Activated CD4-positive, alpha-beta T cell treated with anti-CD3 and anti-CD28 coated beads for 36 hours (primary cell): ENCODE results near the gene RHOT2. TPM values are rescaled to one million over a fixed set of nuclear protein-coding genes. Genes with fewer than 3 reads are reported as not detected.

Source experiments
- ATAC-seq: fragments of 200-7000 bp; cut with Tn5 transposase; one replicate; pipeline ENCODE4 v1.10.0; 2021; ENCODE audit warnings: mild to moderate bottlenecking, moderate library complexity
- CTCF ChIA-PET: fragments of 350-600 bp; sonication (Branson Sonifier 250); formaldehyde crosslinking; loops from one replicate; lab custom pipeline; 2021; ENCODE audit warnings: antibody characterized with exemption; lab: Charles Lee
- POLR2A ChIA-PET: fragments of 350-600 bp; sonication (Branson Sonifier 250); formaldehyde crosslinking; loops from one replicate; lab custom pipeline; 2021; ENCODE audit warnings: antibody characterized with exemption, inconsistent platforms; lab: Charles Lee
- DNase-seq: peaks from one replicate; pipeline ENCODE4 v3.0.0-alpha.2; 2020
- H3K27ac Mint-ChIP-seq: one replicate; pipeline ENCODE4 v1.8.0; 2021; ENCODE audit warnings: mixed read lengths
- H3K27me3 Mint-ChIP-seq: one replicate; pipeline ENCODE4 v1.8.0; 2021; ENCODE audit warnings: mixed read lengths
- H3K36me3 Mint-ChIP-seq: one replicate; pipeline ENCODE4 v1.8.0; 2021; ENCODE audit warnings: low read depth, mixed read lengths
- H3K4me1 Mint-ChIP-seq: one replicate; pipeline ENCODE4 v1.8.0; 2021; ENCODE audit warnings: mixed read lengths
- H3K4me3 Mint-ChIP-seq: one replicate; pipeline ENCODE4 v1.8.0; 2021; ENCODE audit warnings: mild to moderate bottlenecking, moderate library complexity, mixed read lengths
- H3K9me3 Mint-ChIP-seq: one replicate; pipeline ENCODE4 v1.8.0; 2021; ENCODE audit warnings: low read depth, mixed read lengths
- intact Hi-C, 2 experiments: fragments of 100-400 bp; cut with DNase I in 1 of 2; cut with micrococcal nuclease in 1 of 2; formaldehyde crosslinking; loops; one replicate each; pipeline versions ENCODE4 v1.14.2 to v1.15.1; 2022 to 2024; cut with DNase I, micrococcal nuclease
- total RNA-seq, 2 experiments: library from RNA; stranded (reverse); gene quantifications; one replicate each; pipeline ENCODE4 v1.2.3, GENCODE V29; 2021

RHOT2 gene
- total RNA-seq, 2 experiments from 2014 or later: 123 to 130 TPM

DNA sequence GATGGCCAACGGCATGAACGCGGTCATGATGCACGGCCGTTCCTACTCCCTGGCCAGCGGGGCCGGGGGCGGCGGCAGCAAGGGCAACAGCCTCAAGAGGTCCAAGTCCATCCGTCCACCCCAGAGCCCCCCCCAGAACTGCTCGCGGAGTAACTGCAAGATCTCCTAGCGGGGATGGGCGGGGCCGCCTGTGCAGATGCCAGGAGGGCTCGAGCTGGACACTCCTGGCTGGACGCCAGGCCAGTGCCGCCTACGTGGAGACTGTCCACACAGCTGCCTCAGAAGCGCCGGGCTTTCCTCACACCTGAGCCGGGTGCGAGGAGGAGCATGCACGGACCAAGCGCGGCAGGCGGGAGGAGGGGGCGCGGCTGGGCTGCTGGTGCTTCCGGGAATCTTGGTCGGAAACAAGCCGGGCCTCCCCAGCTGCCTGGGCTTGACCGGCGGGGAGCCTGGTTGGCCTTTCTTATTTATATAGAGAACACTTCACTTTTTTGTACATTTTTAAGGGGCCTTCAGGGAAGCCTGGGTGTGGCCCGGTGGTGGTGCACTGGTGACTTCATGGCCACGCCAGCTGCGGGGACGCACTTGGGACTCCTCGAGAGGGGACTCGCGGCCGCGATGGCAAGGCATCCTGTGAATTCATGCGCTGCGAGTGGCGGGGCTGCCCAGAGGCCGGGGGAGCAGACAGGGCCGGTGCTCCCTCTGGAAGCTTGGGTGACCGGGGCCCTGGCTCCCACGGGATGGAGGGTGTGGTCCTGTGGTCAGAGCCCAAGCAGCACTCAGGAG lies 40.3 kb upstream of the RHOT2 start:
- Mint-ChIP-seq H3K27me3 (no peaks in the 10 kb centered on the region), H3K27ac (no peak overlapping the region), H3K4me3 (no peak overlapping the region), H3K4me1 (no peaks in the 10 kb centered on the region), H3K36me3 (peaks cover 2% of the 10 kb centered on the region), H3K9me3 (no peaks in the 10 kb centered on the region)
- POLR2A ChIA-PET: no interaction called here
- intact Hi-C loops: no loop called here
- no peak for ATAC-seq
- CTCF ChIA-PET: interaction anchor here (0.5 kb wide), 1 partner anchor 47 kb away, joined by 3 read pairs; no protein-coding TSS in a partner anchor
- DNase-seq: no peak

DNA sequence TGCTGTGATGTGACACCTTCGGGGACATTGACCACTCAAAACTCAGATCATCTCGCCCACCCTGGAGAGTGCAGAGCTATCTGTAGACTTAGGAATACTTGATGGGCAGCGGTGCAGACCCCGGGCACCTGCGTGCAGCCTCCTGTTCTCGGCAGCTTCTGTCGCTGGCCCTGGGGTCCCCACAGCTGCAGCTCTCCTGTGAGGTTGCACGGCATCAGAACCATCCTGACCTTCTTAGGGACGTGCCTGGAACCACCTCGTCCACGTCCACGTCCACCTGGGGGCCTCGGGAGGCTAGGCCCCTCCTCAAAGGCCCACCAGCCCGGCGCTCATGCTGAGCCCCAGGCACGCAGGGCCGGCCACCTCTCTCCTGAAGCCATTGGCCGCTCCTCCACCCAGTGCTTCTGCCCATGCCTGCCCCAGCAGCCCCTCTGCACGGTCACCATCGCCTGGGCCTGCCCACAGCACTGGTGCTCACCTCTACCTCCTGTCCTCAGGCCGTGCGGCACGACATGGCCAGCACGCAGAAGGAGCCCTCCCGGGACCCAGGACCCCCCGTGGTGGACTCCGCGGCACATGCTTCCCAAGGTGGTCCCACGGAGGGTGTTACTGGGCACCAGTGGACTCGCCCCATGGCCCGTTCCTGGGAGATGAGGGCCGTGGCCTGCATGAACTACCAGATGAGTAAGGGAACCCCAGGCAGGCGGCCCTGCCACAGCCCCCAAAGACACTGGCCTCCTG lies 39.4 kb upstream of the RHOT2 start:
- no peaks in the 10 kb centered on the region for H3K27me3 Mint-ChIP-seq
- H3K27ac Mint-ChIP-seq: no peak overlapping the region
- DNase-seq (no peak), ATAC-seq (no peak)
- H3K4me1 Mint-ChIP-seq: no peaks in the 10 kb centered on the region
- CTCF ChIA-PET: no interaction called here
- H3K4me3 Mint-ChIP-seq: no peak overlapping the region
- intact Hi-C loops: no loop called here
- H3K9me3 Mint-ChIP-seq: no peaks in the 10 kb centered on the region
- POLR2A ChIA-PET: no interaction called here
- H3K36me3 Mint-ChIP-seq: peaks cover 2% of the 10 kb centered on the region

GRCh38 chr16:629185-629832 lies 38.6 kb upstream of the RHOT2 start:
- Mint-ChIP-seq H3K27me3 (no peaks in the 10 kb centered on the region), H3K4me3 (no peak overlapping the region), H3K9me3 (no peaks in the 10 kb centered on the region), H3K27ac (no peak overlapping the region), H3K4me1 (peaks cover 1% of the 10 kb centered on the region), H3K36me3 (peaks cover 5% of the 10 kb centered on the region)
- no peak for ATAC-seq
- POLR2A ChIA-PET: no interaction called here
- CTCF ChIA-PET: no interaction called here
- no peak for DNase-seq
- intact Hi-C loops: no loop called here

- no peak overlapping the region for H3K27ac Mint-ChIP-seq
Observed at GRCh38 chr16:629833-630248, 38.1 kb upstream of the RHOT2 start.

DNA sequence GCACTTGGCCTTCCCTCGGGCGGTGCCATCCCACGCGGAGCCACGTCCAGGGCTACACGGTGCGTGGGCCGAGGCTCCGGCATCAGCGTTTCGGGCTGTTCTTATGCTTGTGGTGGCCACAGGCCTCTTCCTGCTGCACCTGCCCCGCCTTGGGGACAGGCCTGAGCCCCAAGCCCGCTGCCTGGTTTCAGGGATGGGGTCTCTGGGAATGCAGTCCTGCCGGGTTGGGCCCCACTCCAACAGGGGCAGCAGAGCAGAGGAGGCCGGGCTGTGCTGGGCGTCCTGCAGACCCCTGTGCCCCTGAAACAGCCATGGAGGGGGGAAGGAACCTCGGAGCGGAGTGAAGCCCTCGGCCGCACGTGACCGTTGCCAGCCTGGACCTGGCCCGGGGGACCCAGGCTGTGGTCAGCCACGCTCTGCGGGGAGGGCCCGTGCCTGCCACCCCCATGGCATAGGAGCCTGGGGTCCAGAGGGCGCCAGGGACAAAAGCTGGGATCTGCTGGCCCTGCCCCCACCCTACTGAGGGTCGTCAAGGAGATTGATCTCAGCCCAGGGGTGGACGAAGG lies 37.6 kb upstream of the RHOT2 start:
- POLR2A ChIA-PET: no interaction called here
- no peak overlapping the region for H3K27ac Mint-ChIP-seq

More at GRCh38 chr16:629833-630248, 38.1 kb upstream of the RHOT2 start:
- ATAC-seq: no peak
- no peak for DNase-seq
- Mint-ChIP-seq H3K4me1 (peaks cover 4% of the 10 kb centered on the region), H3K9me3 (no peaks in the 10 kb centered on the region), H3K4me3 (no peak overlapping the region), H3K27me3 (no peaks in the 10 kb centered on the region), H3K36me3 (peaks cover 5% of the 10 kb centered on the region)
- intact Hi-C loops: no loop called here
- POLR2A ChIA-PET: no interaction called here
- CTCF ChIA-PET: no interaction called here

GRCh38 chr16:630815-631405 lies 37.0 kb upstream of the RHOT2 start, which contains the start of gene WFIKKN1:
WFIKKN1 (plus strand) TSS chr16:630985; CDS start chr16:631254, 269 bp downstream.
- H3K27ac Mint-ChIP-seq: no peak within 1 kb of the TSS
- ChIA-PET CTCF (no interaction called here), POLR2A (no interaction called here)
- H3K4me1 Mint-ChIP-seq: peaks cover 7% of the 10 kb centered on the region
- peaks cover 7% of the 10 kb centered on the region for H3K36me3 Mint-ChIP-seq
- DNase-seq: no peak
- no peak for ATAC-seq
- H3K4me3 Mint-ChIP-seq: no peak within 1 kb of the TSS
- H3K9me3 Mint-ChIP-seq: no peaks in the 10 kb centered on the region
- intact Hi-C loops: no loop called here
- H3K27me3 Mint-ChIP-seq: no peaks in the 10 kb centered on the region

More for the DNA sequence above, 37.6 kb upstream of the RHOT2 start:
- DNase-seq (no peak), ATAC-seq (no peak)
- peaks cover 7% of the 10 kb centered on the region for H3K36me3 Mint-ChIP-seq
- no peak overlapping the region for H3K4me3 Mint-ChIP-seq
- no peaks in the 10 kb centered on the region for H3K9me3 Mint-ChIP-seq
- intact Hi-C loops: no loop called here
- H3K4me1 Mint-ChIP-seq: peaks cover 7% of the 10 kb centered on the region
- CTCF ChIA-PET: no interaction called here
- no peaks in the 10 kb centered on the region for H3K27me3 Mint-ChIP-seq

DNA sequence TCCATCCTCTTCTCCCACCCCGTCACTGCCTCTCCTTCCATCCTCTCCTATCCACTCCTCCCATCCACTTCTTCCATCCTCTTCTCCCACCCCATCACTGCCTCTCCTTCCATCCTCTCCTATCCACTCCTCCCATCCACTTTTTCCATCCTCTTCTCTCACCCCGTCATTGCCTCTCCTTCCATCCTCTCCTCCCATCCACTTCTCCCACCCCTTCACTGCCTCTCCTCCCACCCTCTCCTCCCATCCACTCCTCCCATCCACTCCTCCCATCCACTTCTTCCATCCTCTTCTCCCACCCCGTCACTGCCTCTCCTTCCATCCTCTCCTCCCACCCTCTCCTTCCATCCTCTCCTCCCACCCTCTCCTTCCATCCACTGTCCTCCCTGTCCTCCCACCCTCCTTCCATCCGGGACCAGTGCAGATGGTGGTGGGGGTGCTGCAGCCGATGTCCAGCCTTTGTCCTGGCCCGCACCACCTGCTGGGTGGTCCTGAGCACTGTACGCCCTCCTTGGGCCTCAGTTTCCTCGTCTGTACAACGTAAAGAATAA lies 36.0 kb upstream of the RHOT2 start:
- intact Hi-C loops: no loop called here
- Mint-ChIP-seq H3K4me1 (peaks cover 11% of the 10 kb centered on the region), H3K4me3 (no peak overlapping the region), H3K36me3 (peaks cover 9% of the 10 kb centered on the region), H3K27ac (no peak overlapping the region), H3K27me3 (no peaks in the 10 kb centered on the region), H3K9me3 (no peaks in the 10 kb centered on the region)
- ChIA-PET POLR2A (no interaction called here), CTCF (no interaction called here)
- DNase-seq (no peak), ATAC-seq (no peak)

DNA sequence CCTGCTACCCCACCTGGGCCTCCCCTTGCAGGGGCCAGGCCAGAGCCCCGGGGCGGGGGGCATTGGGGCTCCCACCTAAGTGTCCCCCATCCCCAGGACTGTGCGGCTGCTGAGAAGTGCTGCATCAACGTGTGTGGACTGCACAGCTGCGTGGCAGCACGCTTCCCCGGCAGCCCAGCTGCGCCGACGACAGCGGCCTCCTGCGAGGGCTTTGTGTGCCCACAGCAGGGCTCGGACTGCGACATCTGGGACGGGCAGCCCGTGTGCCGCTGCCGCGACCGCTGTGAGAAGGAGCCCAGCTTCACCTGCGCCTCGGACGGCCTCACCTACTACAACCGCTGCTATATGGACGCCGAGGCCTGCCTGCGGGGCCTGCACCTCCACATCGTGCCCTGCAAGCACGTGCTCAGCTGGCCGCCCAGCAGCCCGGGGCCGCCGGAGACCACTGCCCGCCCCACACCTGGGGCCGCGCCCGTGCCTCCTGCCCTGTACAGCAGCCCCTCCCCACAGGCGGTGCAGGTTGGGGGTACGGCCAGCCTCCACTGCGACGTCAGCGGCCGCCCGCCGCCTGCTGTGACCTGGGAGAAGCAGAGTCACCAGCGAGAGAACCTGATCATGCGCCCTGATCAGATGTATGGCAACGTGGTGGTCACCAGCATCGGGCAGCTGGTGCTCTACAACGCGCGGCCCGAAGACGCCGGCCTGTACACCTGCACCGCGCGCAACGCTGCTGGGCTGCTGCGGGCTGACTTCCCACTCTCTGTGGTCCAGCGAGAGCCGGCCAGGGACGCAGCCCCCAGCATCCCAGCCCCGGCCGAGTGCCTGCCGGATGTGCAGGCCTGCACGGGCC lies 35.2 kb upstream of the RHOT2 start:
- Mint-ChIP-seq H3K9me3 (no peaks in the 10 kb centered on the region), H3K36me3 (peaks cover 9% of the 10 kb centered on the region), H3K4me3 (no peak overlapping the region), H3K4me1 (peaks cover 12% of the 10 kb centered on the region), H3K27me3 (no peaks in the 10 kb centered on the region), H3K27ac (no peak overlapping the region)
- no peak for ATAC-seq
- CTCF ChIA-PET: no interaction called here
- POLR2A ChIA-PET: no interaction called here
- intact Hi-C loops: no loop called here
- DNase-seq: no peak

DNA sequence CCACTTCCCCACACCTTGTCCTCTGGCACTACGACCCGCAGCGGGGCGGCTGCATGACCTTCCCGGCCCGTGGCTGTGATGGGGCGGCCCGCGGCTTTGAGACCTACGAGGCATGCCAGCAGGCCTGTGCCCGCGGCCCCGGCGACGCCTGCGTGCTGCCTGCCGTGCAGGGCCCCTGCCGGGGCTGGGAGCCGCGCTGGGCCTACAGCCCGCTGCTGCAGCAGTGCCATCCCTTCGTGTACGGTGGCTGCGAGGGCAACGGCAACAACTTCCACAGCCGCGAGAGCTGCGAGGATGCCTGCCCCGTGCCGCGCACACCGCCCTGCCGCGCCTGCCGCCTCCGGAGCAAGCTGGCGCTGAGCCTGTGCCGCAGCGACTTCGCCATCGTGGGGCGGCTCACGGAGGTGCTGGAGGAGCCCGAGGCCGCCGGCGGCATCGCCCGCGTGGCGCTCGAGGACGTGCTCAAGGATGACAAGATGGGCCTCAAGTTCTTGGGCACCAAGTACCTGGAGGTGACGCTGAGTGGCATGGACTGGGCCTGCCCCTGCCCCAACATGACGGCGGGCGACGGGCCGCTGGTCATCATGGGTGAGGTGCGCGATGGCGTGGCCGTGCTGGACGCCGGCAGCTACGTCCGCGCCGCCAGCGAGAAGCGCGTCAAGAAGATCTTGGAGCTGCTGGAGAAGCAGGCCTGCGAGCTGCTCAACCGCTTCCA lies 34.4 kb upstream of the RHOT2 start:
- CTCF ChIA-PET: interaction anchor here (0.6 kb wide), 1 partner anchor 1571 kb away, joined by 4 read pairs; no protein-coding TSS in a partner anchor
- intact Hi-C loops: no loop called here
- Mint-ChIP-seq H3K4me1 (peaks cover 13% of the 10 kb centered on the region), H3K36me3 (peaks cover 9% of the 10 kb centered on the region), H3K4me3 (no peak overlapping the region), H3K27me3 (no peaks in the 10 kb centered on the region), H3K9me3 (no peaks in the 10 kb centered on the region), H3K27ac (no peak overlapping the region)
- DNase-seq: no peak
- ATAC-seq: no peak
- POLR2A ChIA-PET: no interaction called here
